ENCODE results near the gene ZDHHC11B.
"Not testable (repeated sequence)": the region's sequence is repeated elsewhere in the genome, so short reads cannot be mapped to it uniquely, and the experiment has no call there.

DNA sequence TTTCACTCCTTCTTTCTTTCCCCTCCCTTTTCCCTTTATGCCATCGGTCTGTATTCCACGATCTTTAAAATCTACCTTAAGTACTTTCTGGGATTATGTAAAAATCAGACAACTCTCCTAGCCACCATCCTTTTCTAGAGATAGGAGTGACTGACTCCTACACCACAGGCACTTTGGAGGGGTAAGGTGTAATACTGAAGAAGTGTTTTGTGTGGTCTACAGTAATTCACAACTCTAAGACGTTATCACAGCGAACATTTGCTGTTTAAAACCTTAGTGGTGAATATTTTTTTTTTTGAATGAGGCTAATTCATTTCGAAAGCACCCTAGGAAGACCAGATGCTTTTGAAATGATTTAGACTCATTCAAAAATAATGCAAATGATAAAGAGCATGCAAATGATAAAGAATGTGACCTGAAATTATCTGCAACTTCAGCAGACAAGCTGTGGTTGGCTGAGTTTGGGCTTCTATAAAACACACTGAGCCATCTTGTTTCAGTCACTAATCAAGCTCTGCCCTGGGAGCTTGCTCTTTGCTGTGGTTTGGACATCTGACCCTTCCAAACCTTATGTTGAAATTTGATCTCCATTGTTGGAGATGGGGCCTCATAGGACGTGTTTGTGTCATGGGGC, 14.1 kb upstream of the ZDHHC11B start:
- TF ChIP-seq, protein P1, sequence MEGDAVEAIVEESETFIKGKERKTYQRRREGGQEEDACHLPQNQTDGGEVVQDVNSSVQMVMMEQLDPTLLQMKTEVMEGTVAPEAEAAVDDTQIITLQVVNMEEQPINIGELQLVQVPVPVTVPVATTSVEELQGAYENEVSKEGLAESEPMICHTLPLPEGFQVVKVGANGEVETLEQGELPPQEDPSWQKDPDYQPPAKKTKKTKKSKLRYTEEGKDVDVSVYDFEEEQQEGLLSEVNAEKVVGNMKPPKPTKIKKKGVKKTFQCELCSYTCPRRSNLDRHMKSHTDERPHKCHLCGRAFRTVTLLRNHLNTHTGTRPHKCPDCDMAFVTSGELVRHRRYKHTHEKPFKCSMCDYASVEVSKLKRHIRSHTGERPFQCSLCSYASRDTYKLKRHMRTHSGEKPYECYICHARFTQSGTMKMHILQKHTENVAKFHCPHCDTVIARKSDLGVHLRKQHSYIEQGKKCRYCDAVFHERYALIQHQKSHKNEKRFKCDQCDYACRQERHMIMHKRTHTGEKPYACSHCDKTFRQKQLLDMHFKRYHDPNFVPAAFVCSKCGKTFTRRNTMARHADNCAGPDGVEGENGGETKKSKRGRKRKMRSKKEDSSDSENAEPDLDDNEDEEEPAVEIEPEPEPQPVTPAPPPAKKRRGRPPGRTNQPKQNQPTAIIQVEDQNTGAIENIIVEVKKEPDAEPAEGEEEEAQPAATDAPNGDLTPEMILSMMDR (IDR thresholded peaks at IDR 0.05): not testable (repeated sequence)
- not testable (repeated sequence) for TF ChIP-seq POLR2A (IDR thresholded peaks at IDR 0.05)
